ENCODE results near the gene RIPK1. TPM values are rescaled to one million over a fixed set of nuclear protein-coding genes. Genes with fewer than 3 reads are reported as not detected.

The RIPK1 gene
- total RNA-seq, 1 donor from 2014 or later, result 21.8 TPM

DNA sequence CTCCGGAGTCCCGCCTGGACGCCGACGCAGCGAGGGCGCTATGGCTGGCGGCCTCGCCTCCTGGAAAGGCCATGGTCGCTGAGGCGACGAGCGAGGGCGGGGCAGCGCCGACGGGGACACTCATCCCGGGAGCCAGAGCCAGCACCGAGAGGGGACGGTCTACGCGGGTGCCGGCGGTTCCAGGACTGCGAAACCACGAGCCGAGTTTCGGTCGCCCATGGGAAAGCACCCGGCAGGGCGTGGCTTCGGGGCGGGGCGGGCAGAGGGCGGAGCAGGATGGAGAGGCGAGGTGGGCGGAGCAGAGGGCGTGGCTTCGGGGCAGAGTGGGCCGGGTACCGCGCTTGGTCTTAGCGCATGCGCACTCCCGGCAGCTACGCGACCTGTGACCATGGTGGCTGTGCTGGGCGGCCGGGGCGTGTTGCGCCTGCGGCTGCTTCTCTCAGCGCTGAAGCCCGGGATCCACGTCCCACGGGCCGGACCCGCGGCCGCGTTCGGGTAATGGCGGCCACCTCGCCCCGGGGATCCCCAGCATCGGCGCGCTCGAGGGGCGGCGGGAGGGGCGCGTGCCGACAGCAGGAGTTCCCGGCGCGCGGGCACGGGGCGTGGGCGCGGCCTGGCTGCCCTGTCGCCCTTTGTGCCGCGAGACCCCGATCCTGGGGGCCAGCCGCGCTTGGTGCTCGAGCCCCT, 50.2 kb downstream of the RIPK1 start, which contains the start of gene BPHL:
Gene BPHL, plus strand, starts transcription at position 359 of the 687 bp plus-strand sequence. Its CDS starts 30 bp downstream, at position 389.
- Mint-ChIP-seq H3K4me1 (peaks cover 16% of the 10 kb centered on the region), H3K9me3 (no peaks in the 10 kb centered on the region), H3K36me3 (ENCODE audit: low read depth) (peaks cover 14% of the 10 kb centered on the region), H3K27ac (peak within 1 kb of the TSS; percentile 93), H3K27me3 (no peaks in the 10 kb centered on the region), H3K4me3 (peak within 1 kb of the TSS; percentile 89)
- intact Hi-C loops (cut with micrococcal nuclease), result loop anchor here (1.0 to 5.0 kb wide), 11 partner anchors 8 to 903 kb away; partner anchors contain the start of genes NQO2, PSMG4, TUBB2A and WRNIP1
- DNase-seq, result peak; percentile 100
- TF ChIP-seq, protein P1, sequence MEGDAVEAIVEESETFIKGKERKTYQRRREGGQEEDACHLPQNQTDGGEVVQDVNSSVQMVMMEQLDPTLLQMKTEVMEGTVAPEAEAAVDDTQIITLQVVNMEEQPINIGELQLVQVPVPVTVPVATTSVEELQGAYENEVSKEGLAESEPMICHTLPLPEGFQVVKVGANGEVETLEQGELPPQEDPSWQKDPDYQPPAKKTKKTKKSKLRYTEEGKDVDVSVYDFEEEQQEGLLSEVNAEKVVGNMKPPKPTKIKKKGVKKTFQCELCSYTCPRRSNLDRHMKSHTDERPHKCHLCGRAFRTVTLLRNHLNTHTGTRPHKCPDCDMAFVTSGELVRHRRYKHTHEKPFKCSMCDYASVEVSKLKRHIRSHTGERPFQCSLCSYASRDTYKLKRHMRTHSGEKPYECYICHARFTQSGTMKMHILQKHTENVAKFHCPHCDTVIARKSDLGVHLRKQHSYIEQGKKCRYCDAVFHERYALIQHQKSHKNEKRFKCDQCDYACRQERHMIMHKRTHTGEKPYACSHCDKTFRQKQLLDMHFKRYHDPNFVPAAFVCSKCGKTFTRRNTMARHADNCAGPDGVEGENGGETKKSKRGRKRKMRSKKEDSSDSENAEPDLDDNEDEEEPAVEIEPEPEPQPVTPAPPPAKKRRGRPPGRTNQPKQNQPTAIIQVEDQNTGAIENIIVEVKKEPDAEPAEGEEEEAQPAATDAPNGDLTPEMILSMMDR (IDR thresholded peaks at IDR 0.05), result no peak
- peak; percentile 92 for ATAC-seq (ENCODE audit: low read depth)
- ChIA-PET CTCF (no interaction called here), POLR2A (interaction anchor here (0.6 to 1.4 kb wide), 14 partner anchors 21 to 1886 kb away, joined by 3 to 9 read pairs (median 4); partner anchors contain the start of genes PSMG4, RIPK1, RPP40 and TUBB2A)

DNA sequence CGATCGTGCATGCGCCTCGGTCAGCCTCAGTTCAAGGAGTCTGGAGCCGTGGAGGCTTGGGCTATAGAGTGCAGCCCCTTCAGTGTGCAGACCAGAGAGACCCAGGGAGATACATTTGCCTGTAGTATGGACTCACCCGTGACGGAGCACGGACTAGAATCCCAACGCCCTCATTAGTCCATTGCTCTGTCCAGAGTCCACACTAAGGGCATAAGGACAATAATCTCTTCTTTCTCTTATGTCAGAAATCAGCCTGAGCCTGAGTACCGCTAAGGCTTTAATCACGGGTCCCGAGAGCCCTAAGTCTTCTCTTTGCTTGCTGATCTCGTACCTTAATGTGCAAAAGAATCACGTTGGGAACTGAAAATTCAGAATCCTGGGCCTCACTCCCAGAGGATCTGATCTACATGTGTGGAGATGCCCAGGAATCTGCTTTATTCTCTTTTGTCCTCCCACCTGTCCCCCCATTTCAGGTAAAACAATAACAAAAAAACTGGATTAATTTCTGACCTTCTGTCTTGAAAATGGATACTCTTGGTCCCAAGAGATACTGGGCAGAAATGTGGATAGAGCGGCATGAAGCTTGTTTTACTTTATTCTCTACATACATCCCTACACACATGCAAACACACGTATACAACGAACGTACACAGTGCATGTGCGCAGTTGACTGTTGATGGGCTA, 50.9 kb downstream of the RIPK1 start:
- H3K9me3 Mint-ChIP-seq, result no peaks in the 10 kb centered on the region
- DNase-seq, result no peak
- peak overlapping the region; percentile 57 for H3K27ac Mint-ChIP-seq
- POLR2A ChIA-PET, result interaction anchor here (0.6 to 1.4 kb wide), 14 partner anchors 20 to 1885 kb away, joined by 3 to 9 read pairs (median 4); partner anchors contain the start of genes RIPK1, RPP40 and TUBB2A
- CTCF ChIA-PET, result no interaction called here
- peak; percentile 9 for ATAC-seq (ENCODE audit: low read depth)
- TF ChIP-seq, protein P1 (IDR thresholded peaks at IDR 0.05), result no peak
- peak overlapping the region; percentile 89 for H3K4me3 Mint-ChIP-seq
- H3K4me1 Mint-ChIP-seq, result peaks cover 17% of the 10 kb centered on the region
- intact Hi-C loops (cut with micrococcal nuclease), result loop anchor here (2.0 to 5.0 kb wide), 3 partner anchors 120 to 238 kb away; partner anchors contain the start of gene NQO2
- H3K27me3 Mint-ChIP-seq, result no peaks in the 10 kb centered on the region
- H3K36me3 Mint-ChIP-seq (ENCODE audit: low read depth), result peaks cover 10% of the 10 kb centered on the region

DNA sequence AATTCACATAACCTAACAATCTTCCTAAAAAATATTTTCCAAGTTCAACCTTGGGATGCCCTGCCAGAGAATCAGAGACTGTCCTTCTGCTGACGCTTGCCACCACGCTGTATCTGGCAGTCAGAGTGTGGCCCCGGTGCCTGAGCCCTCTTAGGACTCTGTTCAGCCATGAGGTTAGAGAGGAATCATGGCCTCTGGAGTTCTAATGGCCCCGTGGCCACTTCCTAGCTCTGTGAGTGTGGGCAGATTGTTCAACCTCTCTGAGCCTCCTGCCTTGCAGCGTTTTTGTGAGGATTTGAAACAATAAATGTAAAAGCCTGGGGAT, 52.4 kb downstream of the RIPK1 start:
- no peak overlapping the region for H3K4me3 Mint-ChIP-seq
- H3K27me3 Mint-ChIP-seq, result no peaks in the 10 kb centered on the region
- H3K9me3 Mint-ChIP-seq, result no peaks in the 10 kb centered on the region
- ATAC-seq (ENCODE audit: low read depth) (no peak), DNase-seq (no peak)
- peaks cover 3% of the 10 kb centered on the region for H3K36me3 Mint-ChIP-seq (ENCODE audit: low read depth)
- peaks cover 21% of the 10 kb centered on the region for H3K4me1 Mint-ChIP-seq
- CTCF ChIA-PET, result no interaction called here
- TF ChIP-seq, protein P1 (IDR thresholded peaks at IDR 0.05), result no peak
- intact Hi-C loops (cut with micrococcal nuclease), result no loop called here
- no peak overlapping the region for H3K27ac Mint-ChIP-seq
- POLR2A ChIA-PET, result interaction anchor here (0.6 kb wide), 2 partner anchors 135 to 204 kb away, joined by 4 to 5 read pairs; no protein-coding TSS in a partner anchor

DNA sequence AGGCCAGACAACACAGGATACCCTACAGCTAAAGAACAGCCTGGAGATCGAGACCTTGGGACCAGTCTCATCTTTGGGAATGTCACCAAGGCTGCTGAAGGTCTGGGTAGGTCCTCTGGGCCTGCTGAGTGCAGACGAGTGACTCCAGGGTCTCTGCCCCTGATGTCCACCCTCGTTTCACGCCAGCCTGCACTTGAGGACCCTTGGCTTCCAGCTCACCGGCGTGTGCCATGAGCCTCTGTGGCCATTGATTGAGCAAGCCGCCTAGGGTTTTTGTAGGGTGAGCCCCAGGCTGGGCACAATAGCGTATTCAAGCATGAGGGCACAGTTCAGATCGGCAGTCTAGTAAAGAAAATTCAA, 54.5 kb downstream of the RIPK1 start:
- Mint-ChIP-seq H3K4me3 (no peak overlapping the region), H3K36me3 (ENCODE audit: low read depth) (peaks cover 3% of the 10 kb centered on the region), H3K9me3 (no peaks in the 10 kb centered on the region), H3K27ac (no peak overlapping the region), H3K27me3 (no peaks in the 10 kb centered on the region), H3K4me1 (peaks cover 19% of the 10 kb centered on the region)
- ChIA-PET POLR2A (no interaction called here), CTCF (no interaction called here)
- no peak for ATAC-seq (ENCODE audit: low read depth)
- TF ChIP-seq, protein P1 (IDR thresholded peaks at IDR 0.05), result no peak
- DNase-seq, result no peak
- intact Hi-C loops (cut with micrococcal nuclease), result no loop called here

DNA sequence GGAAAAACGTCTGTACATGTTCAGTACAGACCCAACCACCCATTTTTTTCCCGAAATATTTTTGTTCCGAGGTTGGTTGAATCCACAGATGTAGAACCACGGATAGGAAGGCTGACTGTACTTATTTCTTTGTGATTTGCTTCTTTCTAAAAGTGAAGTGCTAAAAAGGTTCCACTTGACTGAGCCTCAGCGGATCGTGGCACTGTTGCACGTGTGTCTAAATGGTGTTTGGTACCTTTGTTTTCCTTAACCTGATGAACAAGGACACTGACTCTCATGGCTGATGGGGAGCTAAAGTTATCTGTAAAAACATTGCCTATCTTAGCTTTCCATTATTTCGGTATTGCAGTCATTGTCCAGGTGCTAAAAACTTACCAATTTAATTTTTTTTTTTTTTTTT, 56.4 kb downstream of the RIPK1 start:
- Mint-ChIP-seq H3K27ac (no peak overlapping the region), H3K4me3 (no peak overlapping the region), H3K36me3 (ENCODE audit: low read depth) (peaks cover 10% of the 10 kb centered on the region), H3K27me3 (no peaks in the 10 kb centered on the region), H3K9me3 (no peaks in the 10 kb centered on the region), H3K4me1 (peaks cover 8% of the 10 kb centered on the region)
- POLR2A ChIA-PET, result interaction anchor here (0.6 kb wide), 1 partner anchor 78 kb away, joined by 3 read pairs; no protein-coding TSS in a partner anchor
- intact Hi-C loops (cut with micrococcal nuclease), result no loop called here
- no peak for DNase-seq
- ATAC-seq (ENCODE audit: low read depth), result no peak
- CTCF ChIA-PET, result interaction anchor here (0.7 to 1.4 kb wide), 3 partner anchors 119 to 127 kb away, joined by 3 to 5 read pairs (median 3); no protein-coding TSS in a partner anchor
- TF ChIP-seq, protein P1 (IDR thresholded peaks at IDR 0.05), result no peak
